Inflammatory macrophage treated with lipopolysaccharide for 1 hour (primary cell): Measurements from ENCODE around the gene MYO18B.
A peak's percentile ranks its signal among the peaks of the same experiment; 100 is the strongest.

Experiments used
- DNase-seq, 2 donors: peaks; one replicate each; pipeline ENCODE4 v3.0.0-alpha.2; 2020 to 2022

The MYO18B gene

DNA sequence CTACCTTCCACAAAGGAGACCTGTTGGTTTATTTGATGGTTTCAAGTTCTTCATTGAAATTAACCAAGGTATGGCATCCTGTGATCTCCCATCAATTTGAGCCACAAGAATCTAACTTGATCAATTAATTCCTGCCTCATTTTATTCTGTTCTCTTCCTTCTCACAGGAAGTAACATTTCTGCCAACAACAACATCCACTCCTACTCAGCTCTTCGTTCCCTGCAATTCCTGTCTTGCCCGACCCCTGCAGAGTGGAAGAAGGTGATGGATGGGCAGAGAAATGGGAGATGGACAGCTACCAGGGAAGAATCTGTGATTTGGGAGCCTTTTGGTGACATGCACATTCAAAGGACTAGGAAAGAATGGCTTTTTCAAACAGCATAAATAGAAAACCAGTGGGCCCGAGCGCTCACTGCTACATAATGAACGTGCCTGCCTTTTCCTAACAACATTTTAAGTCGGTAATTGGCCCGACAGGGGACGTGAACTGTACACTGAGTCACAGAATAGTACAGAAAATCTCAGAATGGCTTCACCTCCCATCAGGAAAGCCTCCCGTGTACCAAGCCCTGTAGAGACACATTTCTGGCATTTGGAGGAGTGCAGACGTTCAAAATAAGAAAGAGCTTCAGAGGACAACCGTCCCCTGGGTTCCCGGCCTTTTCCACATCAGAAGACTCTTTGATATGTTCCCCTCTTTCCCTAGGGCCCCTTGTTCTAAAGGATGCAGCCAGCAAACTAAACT, 314.6 kb downstream of the MYO18B start:
- DNase-seq: no peak

DNA sequence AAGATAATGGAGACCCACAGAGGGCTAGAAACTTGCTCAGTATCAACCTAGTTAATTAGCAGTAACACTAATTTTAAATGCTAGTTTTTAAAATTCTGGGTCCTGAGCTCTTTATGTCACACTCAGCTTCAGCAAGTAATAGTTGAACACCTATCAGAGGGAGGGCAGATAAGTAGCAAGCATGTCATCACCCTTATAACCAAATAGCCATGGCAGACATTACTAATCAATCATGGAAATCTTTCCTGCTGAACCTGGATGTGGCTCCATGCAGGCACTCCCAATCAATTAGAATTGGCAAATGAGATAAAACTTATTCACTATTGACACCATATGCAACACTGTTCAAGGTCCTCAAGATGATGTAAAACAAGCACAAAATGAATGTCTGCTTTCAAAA, 315.7 kb downstream of the MYO18B start:
- DNase-seq: no peak

DNA sequence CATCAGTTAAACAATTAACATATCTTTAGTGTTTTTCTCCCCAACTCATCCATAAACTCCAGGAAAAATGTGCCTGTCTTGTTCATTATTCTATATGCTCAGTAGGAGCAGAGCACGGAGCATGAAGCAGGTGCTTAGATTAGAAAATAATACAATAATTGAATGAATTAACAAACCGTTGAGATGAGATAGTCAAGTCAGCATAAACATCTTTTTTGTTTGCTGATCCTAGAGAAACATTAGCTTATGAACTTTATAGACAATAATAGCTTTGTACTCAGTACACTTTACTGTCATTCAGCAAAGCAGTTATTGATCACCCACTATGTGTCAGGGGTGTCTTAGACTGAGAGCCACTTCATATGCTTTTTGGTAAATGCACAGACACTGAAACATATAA, 322.1 kb downstream of the MYO18B start:
- no peak for DNase-seq

DNA sequence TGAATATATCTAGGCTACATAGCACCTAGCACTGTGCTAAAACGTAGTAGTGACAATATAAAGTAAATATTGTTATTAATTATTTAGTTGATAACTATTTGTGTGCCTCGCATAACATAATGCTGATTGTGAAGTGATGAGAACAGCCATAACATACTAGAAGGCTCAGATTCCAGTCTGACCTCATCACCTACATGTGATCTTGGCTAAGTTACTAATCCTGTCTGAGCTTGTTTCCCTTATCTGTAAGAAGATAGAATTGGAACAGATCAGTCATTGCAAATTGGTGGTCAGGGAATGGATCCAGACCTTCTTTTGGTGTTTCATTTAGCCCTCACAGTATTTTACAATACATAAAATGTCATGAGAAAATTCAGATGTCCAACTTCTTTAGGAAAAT, 323.9 kb downstream of the MYO18B start:
- no peak for DNase-seq

DNA sequence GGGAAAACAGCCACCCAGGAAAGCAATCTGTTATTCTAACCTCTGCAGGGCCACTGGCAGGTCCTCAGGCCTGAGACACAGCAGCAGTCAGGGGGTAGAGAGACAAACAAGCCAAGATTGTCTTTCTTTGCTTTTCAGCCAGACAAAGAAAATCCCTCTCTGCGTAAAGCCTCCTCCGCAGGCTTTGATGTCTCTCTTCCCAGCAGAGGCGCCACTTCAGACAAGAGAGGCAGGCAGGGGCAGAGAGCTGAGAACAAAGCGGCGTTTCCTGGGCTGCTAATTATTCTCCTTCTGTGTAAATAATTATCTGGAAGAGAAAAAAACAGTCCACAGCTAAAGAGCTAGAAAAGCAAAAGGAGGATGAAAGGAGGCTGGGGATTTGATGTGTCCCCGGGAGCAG, 324.5 kb downstream of the MYO18B start:
- DNase-seq: no peak

GRCh38 chr22:26068571-26068970, 326.6 kb downstream of the MYO18B start:
- no peak for DNase-seq

- DNase-seq: no peak
These were observed 330.6 kb downstream of the MYO18B start for GRCh38 chr22:26072621-26073020.

GRCh38 chr22:26075251-26075650, 333.3 kb downstream of the MYO18B start:
- peak; percentile 7 to 15 for DNase-seq

DNA sequence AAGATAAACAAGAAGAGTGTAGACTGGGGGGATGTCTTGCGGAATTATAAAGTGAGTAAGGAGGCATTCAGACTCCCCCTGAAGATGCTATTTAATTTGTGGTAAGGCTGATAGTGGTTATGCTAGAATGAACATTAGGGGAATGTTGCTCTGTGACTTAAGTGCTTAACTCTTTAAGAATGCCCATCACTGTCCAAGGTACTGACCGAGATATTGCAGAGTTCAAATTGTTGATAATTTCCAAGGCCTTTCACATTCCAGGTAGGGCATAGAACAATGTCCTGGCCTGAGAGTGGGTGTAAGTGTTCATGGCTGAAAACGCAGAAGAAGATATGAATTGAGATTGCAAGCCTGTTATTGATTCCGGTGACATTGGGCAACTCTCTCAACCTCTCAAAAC, 337.0 kb downstream of the MYO18B start:
- no peak for DNase-seq
